Glutamatergic neuron (in vitro differentiated cells): Measurements from ENCODE around the gene LRRC74A. TPM values are rescaled to one million over a fixed set of nuclear protein-coding genes. Genes with fewer than 3 reads are reported as not detected.

Source experiments
- DNase-seq: peaks from one replicate; pipeline ENCODE4 v3.0.0; 2022
- H3K27ac Mint-ChIP-seq: one replicate; pipeline ENCODE4 v1.8.0; 2020; ENCODE audit warnings: mild to moderate bottlenecking, mixed read lengths, inconsistent platforms; ENCODE audit not compliant: unreplicated experiment
- H3K27me3 Mint-ChIP-seq: one replicate; pipeline ENCODE4 v1.8.0; 2020; ENCODE audit warnings: mild to moderate bottlenecking, moderate library complexity, mixed read lengths, inconsistent platforms; ENCODE audit not compliant: unreplicated experiment
- H3K36me3 Mint-ChIP-seq: one replicate; pipeline ENCODE4 v1.8.0; 2020; ENCODE audit warnings: mild to moderate bottlenecking, mixed read lengths, inconsistent platforms; ENCODE audit not compliant: unreplicated experiment
- H3K4me1 Mint-ChIP-seq: one replicate; pipeline ENCODE4 v1.8.0; 2020; ENCODE audit warnings: mild to moderate bottlenecking, low read depth, mixed read lengths, inconsistent platforms; ENCODE audit not compliant: unreplicated experiment
- H3K4me3 Mint-ChIP-seq: one replicate; pipeline ENCODE4 v1.8.0; 2020; ENCODE audit warnings: mild to moderate bottlenecking, mixed read lengths, inconsistent platforms; ENCODE audit not compliant: unreplicated experiment
- H3K9me3 Mint-ChIP-seq: one replicate; pipeline ENCODE4 v1.8.0; 2020; ENCODE audit warnings: mild to moderate bottlenecking, moderate library complexity, mixed read lengths, inconsistent platforms; ENCODE audit not compliant: unreplicated experiment
- total RNA-seq: library from RNA; stranded (reverse); fragmentation: NEBNext Ultra II Directional; extraction: Animal tissue kit (Norgen Biotek cat#: 25700); gene quantifications from one replicate; pipeline ENCODE4 v1.2.1, GENCODE V29; 2021; ENCODE audit not compliant: unreplicated experiment
- TF ChIP-seq, protein P1 (sequence below): fragments of 200-600 bp; sonication (generic); IDR thresholded peaks from one replicate; pipeline ENCODE4 v1.5.0; 2021; ENCODE audit not compliant: partially characterized antibody, unreplicated experiment

LRRC74A gene
- total RNA-seq, 1 donor from 2014 or later: not detected

DNA sequence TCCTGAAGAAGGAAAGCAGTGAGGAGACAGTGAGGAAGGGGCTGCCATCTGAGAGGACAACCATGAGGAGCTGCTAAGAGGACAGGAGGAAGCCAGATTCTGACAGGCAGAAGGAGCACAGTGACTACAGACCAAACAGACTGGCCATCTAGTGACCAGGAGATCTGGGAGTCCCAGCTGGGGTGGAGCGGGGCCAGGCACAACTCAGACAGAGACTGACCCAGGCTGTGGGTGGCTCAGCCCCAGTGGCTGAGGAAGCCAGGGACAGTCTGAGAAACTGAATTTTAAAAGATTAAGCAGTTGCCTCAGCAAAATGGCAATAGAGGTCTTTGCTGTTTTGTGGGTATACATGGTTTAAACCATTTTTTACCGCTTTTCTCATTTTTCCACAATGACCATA lies 28.9 kb downstream of the LRRC74A start:
- DNase-seq: no peak
- H3K4me3 Mint-ChIP-seq: no peak overlapping the region
- H3K36me3 Mint-ChIP-seq: peaks cover 5% of the 10 kb centered on the region
- H3K4me1 Mint-ChIP-seq: no peaks in the 10 kb centered on the region
- H3K27me3 Mint-ChIP-seq: peaks cover 11% of the 10 kb centered on the region
- H3K27ac Mint-ChIP-seq: no peak overlapping the region
- TF ChIP-seq, protein P1, sequence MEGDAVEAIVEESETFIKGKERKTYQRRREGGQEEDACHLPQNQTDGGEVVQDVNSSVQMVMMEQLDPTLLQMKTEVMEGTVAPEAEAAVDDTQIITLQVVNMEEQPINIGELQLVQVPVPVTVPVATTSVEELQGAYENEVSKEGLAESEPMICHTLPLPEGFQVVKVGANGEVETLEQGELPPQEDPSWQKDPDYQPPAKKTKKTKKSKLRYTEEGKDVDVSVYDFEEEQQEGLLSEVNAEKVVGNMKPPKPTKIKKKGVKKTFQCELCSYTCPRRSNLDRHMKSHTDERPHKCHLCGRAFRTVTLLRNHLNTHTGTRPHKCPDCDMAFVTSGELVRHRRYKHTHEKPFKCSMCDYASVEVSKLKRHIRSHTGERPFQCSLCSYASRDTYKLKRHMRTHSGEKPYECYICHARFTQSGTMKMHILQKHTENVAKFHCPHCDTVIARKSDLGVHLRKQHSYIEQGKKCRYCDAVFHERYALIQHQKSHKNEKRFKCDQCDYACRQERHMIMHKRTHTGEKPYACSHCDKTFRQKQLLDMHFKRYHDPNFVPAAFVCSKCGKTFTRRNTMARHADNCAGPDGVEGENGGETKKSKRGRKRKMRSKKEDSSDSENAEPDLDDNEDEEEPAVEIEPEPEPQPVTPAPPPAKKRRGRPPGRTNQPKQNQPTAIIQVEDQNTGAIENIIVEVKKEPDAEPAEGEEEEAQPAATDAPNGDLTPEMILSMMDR: no peak
- H3K9me3 Mint-ChIP-seq: peaks cover 4% of the 10 kb centered on the region

DNA sequence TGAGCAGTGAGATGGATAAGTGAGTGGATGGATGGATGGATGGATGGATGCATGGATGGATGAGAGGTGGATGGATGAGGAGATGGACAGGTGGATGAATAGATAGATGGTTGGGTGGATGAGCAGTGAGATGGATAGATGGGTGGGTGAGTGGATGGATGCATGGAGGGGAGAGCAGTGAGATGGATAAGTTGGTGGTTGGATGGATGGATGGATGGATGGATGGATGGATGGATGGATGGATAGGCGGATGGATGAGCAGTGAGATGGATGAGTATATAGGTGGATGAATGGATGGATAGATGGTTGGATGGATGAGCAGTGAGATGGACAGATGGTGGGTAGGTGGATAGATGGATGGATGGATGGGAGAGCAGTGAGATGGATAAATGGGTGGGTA lies 30.6 kb downstream of the LRRC74A start:
- Mint-ChIP-seq H3K4me1 (no peaks in the 10 kb centered on the region), H3K4me3 (no peak overlapping the region), H3K36me3 (peaks cover 5% of the 10 kb centered on the region), H3K27me3 (peaks cover 11% of the 10 kb centered on the region), H3K27ac (no peak overlapping the region), H3K9me3 (peaks cover 4% of the 10 kb centered on the region)
- TF ChIP-seq, protein P1: no peak
- no peak for DNase-seq

DNA sequence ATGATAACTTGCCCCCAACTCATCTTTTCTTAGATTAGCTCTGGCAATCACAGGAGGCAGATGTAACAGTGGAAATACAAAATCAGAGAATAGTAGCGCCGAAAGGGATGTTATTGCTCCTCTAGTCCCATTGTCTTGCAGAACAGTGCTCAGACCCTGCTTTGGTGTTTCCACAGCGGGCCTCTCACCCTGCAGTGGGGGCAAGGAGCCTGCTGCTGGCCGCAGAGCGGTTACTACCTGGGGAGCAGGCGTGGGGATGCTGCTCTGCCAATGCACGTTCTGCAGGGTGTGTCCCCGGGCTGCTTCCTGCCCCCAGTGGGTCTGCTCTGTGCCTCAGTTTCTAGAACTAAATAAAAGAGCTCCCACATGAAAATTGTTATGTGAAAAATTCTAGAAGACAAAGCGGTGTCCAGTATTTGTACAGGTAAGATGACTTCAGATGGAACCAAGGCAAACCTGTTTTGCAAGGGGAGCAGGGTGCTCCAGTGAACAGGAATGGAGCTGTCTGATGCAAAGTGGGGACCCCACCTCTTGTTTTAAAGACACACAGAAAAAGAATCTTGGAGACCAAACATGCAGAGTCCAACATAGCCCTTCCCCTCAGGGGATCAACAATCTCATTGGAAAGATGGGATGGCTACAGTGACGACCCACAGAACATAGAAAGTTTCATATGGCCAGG lies 35.5 kb downstream of the LRRC74A start:
- Mint-ChIP-seq H3K27me3 (peaks cover 6% of the 10 kb centered on the region), H3K27ac (no peak overlapping the region), H3K36me3 (no peaks in the 10 kb centered on the region), H3K4me1 (peaks cover 2% of the 10 kb centered on the region), H3K4me3 (no peak overlapping the region), H3K9me3 (peaks cover 2% of the 10 kb centered on the region)
- no peak for DNase-seq
- TF ChIP-seq, protein P1: no peak

DNA sequence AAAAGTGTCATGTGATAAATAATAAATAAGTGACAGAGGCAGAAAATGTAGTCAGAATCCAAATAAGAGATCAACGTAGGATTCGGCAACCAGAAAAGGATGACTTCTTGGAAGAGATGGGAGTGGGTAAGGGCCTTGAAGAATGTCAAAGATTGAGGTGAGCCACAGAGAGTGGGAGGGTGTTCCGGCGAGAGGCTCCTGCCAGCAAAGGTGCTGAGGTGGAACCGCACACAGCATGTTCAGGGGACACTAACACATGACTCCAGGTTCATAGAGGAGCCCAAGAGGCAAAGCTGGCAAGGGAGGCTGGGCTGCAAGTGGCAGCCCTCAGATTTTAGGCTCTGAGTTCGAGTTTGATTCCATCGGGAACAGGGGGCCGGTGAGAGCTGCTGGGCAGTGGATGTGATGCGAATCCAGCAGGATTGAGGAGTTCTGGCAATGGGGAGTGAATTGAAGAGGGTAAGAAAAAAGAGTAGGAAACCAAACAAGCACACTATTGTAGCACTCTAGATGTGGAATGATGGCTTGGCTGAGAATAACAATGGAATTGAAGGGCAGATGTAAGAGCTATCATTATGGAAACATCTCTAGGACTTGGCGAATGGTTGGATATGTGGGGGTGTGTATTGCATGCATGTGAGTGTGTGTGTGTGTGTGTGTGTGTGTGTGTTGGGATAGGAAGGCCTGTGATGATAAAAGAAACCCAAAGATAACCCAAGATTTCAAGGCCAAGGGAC lies 36.5 kb downstream of the LRRC74A start:
- TF ChIP-seq, protein P1: no peak
- Mint-ChIP-seq H3K4me3 (no peak overlapping the region), H3K9me3 (peaks cover 2% of the 10 kb centered on the region), H3K36me3 (no peaks in the 10 kb centered on the region), H3K27ac (no peak overlapping the region), H3K4me1 (peaks cover 2% of the 10 kb centered on the region), H3K27me3 (peaks cover 3% of the 10 kb centered on the region)
- no peak for DNase-seq

DNA sequence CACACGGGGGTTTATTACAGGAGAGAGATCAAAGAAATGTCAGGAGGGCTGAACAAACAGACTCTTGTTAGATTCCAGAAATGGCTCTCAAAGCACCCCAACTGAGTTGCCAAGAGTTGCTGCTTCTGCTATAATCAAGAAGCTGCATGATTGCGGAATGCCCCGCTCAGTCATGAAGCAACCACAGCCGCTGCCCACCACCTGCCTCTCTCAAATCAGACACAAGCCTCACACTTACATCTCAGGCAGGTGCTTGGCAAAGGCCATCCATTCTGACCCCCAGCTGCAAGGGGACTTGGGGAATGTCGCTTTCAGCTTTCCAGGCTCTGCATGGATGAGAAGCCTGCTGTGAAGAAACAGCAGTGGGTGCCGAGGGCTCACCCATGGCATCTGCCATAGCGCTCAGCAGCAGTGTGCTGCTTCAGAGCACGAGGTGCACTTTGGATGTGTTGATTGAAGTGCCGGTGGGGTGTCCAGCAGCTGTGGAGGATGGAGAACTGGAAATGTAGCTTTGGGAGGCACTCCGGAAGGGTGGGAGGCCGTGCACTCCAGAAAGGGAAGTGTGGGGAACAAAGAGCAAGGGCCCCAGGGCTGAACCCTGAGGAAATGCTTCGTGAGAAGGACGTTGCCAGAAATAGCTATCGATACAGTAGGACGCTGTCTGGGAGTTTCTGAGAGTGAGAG lies 37.7 kb downstream of the LRRC74A start:
- peaks cover 2% of the 10 kb centered on the region for H3K9me3 Mint-ChIP-seq
- no peak overlapping the region for H3K27ac Mint-ChIP-seq
- peaks cover 6% of the 10 kb centered on the region for H3K4me1 Mint-ChIP-seq
- TF ChIP-seq, protein P1: no peak
- peaks cover 3% of the 10 kb centered on the region for H3K27me3 Mint-ChIP-seq
- no peak overlapping the region for H3K4me3 Mint-ChIP-seq
- DNase-seq: no peak
- no peaks in the 10 kb centered on the region for H3K36me3 Mint-ChIP-seq
